Transverse colon (tissue), 4 donors: ENCODE measurements around the gene EIF4EBP2.

Experiments used
- CTCF ChIP-seq, 5 experiments: fragments of 200-600 bp in 3 of 5; fragments of 450-650 bp in 2 of 5; sonication (generic) in 3 of 5; IDR thresholded peaks; 1 replicate in 2 of 5; 2 replicates in 3 of 5; pipeline ENCODE4 v1.5.1; 2016 to 2017; ENCODE audit warnings: antibody characterized with exemption in 5 of 5, inconsistent platforms in 3 of 5, mild to moderate bottlenecking in 2 of 5, moderate library complexity in 1 of 5
- EP300 ChIP-seq: sonication (generic); formaldehyde crosslinking; IDR thresholded peaks from one replicate; pipeline ENCODE4 v1.6.1; 2017; ENCODE audit warnings: antibody characterized with exemption, low read depth
- POLR2A ChIP-seq: fragments of 450-650 bp; IDR thresholded peaks from one replicate; pipeline ENCODE4 v1.6.1; 2016; ENCODE audit warnings: antibody characterized with exemption, mild to moderate bottlenecking, moderate library complexity
- POLR2AphosphoS5 ChIP-seq, 3 donors: sonication (generic); formaldehyde crosslinking; IDR thresholded peaks; one replicate each; pipeline ENCODE4 v1.6.1; 2016; ENCODE audit warnings: antibody characterized with exemption in 3 of 3

GRCh38 chr10:70364772-70365091 lies 39.2 kb upstream of the EIF4EBP2 start:
- TF ChIP-seq CTCF (IDR thresholded peaks at IDR 0.05) (peak in 2 of 5 experiments; percentile 7 to 27), POLR2A (no peak), EP300 (no peak), POLR2AphosphoS5 (IDR thresholded peaks at IDR 0.05) (no peak)
